Fibroblast of lung (primary cell): ENCODE results near the gene HACD2. TPM values are rescaled to one million over a fixed set of nuclear protein-coding genes. Genes with fewer than 3 reads are reported as not detected.

Source experiments
- DNase-seq, 2 donors: peaks; one replicate each; pipeline versions ENCODE4 v3.0.0 to v3.0.0-alpha.2; 2010; ENCODE audit warnings: low read depth in 2 of 2
- H2AFZ ChIP-seq: 2 replicates; pipeline ENCODE4 v1.5.1; 2012; ENCODE audit warnings: low read length, control low read depth, inconsistent platforms
- H3K27ac ChIP-seq: 2 replicates; pipeline ENCODE4 v1.5.1; 2011; ENCODE audit warnings: low read length, control low read depth; ENCODE audit not compliant: insufficient read depth
- H3K27me3 ChIP-seq: 2 replicates; pipeline ENCODE4 v1.5.1; 2011; ENCODE audit warnings: mild to moderate bottlenecking, low read length; ENCODE audit not compliant: control insufficient read depth, insufficient read depth
- H3K36me3 ChIP-seq: 2 replicates; pipeline ENCODE4 v1.5.1; 2011; ENCODE audit warnings: low read length; ENCODE audit not compliant: control insufficient read depth, insufficient read depth
- H3K4me1 ChIP-seq: 2 replicates; pipeline ENCODE4 v1.5.1; 2011; ENCODE audit warnings: low read length; ENCODE audit not compliant: control insufficient read depth, insufficient read depth; ENCODE audit errors: extremely low read depth
- H3K4me2 ChIP-seq: 2 replicates; pipeline ENCODE4 v1.5.1; 2011; ENCODE audit warnings: low read length, control low read depth; ENCODE audit not compliant: insufficient read depth; ENCODE audit errors: extremely low read depth
- H3K4me3 ChIP-seq, 4 experiments: fragments of 200-600 bp in 1 of 4; sonication (generic) in 1 of 4; replicated peaks in 1 of 4; 2 replicates each; pipeline ENCODE4 v1.5.1; 2011 to 2016; ENCODE audit warnings: low read length in 4 of 4, low read depth in 3 of 4, mild to moderate bottlenecking in 3 of 4, control low read depth in 2 of 4, inconsistent platforms in 1 of 4, mixed read lengths in 1 of 4; ENCODE audit not compliant: insufficient read depth in 1 of 4; ENCODE audit errors: control extremely low read depth in 1 of 4
- H3K79me2 ChIP-seq: 2 replicates; pipeline ENCODE4 v1.5.1; 2012; ENCODE audit warnings: mild to moderate bottlenecking, low read length, inconsistent platforms; ENCODE audit not compliant: control insufficient read depth, insufficient read depth
- H3K9ac ChIP-seq: 2 replicates; pipeline ENCODE4 v1.5.1; 2011; ENCODE audit warnings: mild to moderate bottlenecking, low read length, control low read depth; ENCODE audit not compliant: insufficient read depth
- H3K9me3 ChIP-seq: 2 replicates; pipeline ENCODE4 v1.5.1; 2012; ENCODE audit warnings: low read depth, low read length; ENCODE audit not compliant: control insufficient read depth, insufficient read depth
- H4K20me1 ChIP-seq: 2 replicates; pipeline ENCODE4 v1.5.1; 2011; ENCODE audit warnings: low read length; ENCODE audit not compliant: control insufficient read depth, insufficient read depth; ENCODE audit errors: extremely low read depth
- EZH2 ChIP-seq: IDR thresholded peaks from 2 replicates; pipeline ENCODE4 v1.5.1; 2012; ENCODE audit warnings: low read length, control low read depth, mild to moderate bottlenecking; ENCODE audit errors: missing control alignments
- polyA plus RNA-seq, 2 donors: library from polyadenylated mRNA; depleted of rRNA in 1 of 2; stranded (reverse) in 1 of 2; unstranded in 1 of 2; fragments of >200 nt; gene quantifications; 2 replicates each; pipeline ENCODE4 v1.2.1, GENCODE V29; 2011 to 2012; ENCODE audit warnings: missing spikeins in 1 of 2
- total RNA-seq: library from RNA; depleted of rRNA; stranded (reverse); fragments of >200 nt; gene quantifications from 2 replicates; pipeline ENCODE4 v1.2.1, GENCODE V29; 2014
- TF ChIP-seq, protein P1 (sequence below), 2 donors: IDR thresholded peaks in 1 of 2; conservative IDR thresholded peaks in 1 of 2; 1 replicate in 1 of 2; 2 replicates in 1 of 2; pipeline ENCODE4 v1.5.1; 2011 to 2012; ENCODE audit warnings: low read length in 2 of 2, control low read depth in 1 of 2, inconsistent platforms in 1 of 2, low read depth in 1 of 2, mild to moderate bottlenecking in 1 of 2

Gene HACD2
- total and polyA plus RNA-seq, 2 donors (not counting 1 experiment from before 2014, with no cell fraction given), result 22.0 to 48.7 TPM

DNA sequence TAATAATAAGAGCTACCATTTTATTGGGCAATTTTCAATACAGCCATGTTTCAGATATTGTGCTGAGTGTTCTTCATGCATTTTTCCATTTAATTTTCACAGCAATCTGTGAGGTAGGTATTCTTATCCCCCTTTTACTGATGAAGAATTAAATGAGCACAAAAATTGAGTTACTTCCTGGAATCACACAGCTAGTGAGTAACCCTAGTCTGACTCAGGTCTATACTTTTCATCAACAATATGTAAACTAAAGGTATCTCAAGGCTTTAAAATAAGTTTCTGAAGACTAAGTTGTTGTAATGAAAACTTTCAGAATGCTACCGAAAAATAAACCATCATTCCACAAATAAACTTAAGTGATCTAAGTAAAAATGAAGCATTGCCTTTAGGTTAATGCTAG is 22.3 kb downstream of the HACD2 start:
- no peak overlapping the region for H3K27ac ChIP-seq
- no peak for DNase-seq
- no peaks in the 10 kb centered on the region for H3K9me3 ChIP-seq
- no peaks in the 10 kb centered on the region for H4K20me1 ChIP-seq
- no peak overlapping the region for H3K4me2 ChIP-seq
- no peaks in the 10 kb centered on the region for H3K79me2 ChIP-seq
- H3K27me3 ChIP-seq, result no peaks in the 10 kb centered on the region
- H3K36me3 ChIP-seq, result no peaks in the 10 kb centered on the region
- TF ChIP-seq, protein P1, sequence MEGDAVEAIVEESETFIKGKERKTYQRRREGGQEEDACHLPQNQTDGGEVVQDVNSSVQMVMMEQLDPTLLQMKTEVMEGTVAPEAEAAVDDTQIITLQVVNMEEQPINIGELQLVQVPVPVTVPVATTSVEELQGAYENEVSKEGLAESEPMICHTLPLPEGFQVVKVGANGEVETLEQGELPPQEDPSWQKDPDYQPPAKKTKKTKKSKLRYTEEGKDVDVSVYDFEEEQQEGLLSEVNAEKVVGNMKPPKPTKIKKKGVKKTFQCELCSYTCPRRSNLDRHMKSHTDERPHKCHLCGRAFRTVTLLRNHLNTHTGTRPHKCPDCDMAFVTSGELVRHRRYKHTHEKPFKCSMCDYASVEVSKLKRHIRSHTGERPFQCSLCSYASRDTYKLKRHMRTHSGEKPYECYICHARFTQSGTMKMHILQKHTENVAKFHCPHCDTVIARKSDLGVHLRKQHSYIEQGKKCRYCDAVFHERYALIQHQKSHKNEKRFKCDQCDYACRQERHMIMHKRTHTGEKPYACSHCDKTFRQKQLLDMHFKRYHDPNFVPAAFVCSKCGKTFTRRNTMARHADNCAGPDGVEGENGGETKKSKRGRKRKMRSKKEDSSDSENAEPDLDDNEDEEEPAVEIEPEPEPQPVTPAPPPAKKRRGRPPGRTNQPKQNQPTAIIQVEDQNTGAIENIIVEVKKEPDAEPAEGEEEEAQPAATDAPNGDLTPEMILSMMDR (conservative IDR thresholded peaks at IDR 0.05 in 1 of 2, IDR thresholded peaks at IDR 0.05 in 1 of 2; ENCODE audit: low read depth in 1 of 2, low read length in 2 of 2), result no peak
- no peak overlapping the region for H3K4me3 ChIP-seq
- no peaks in the 10 kb centered on the region for H3K4me1 ChIP-seq
- H2AFZ ChIP-seq, result no peak overlapping the region
- no peak overlapping the region for H3K9ac ChIP-seq

DNA sequence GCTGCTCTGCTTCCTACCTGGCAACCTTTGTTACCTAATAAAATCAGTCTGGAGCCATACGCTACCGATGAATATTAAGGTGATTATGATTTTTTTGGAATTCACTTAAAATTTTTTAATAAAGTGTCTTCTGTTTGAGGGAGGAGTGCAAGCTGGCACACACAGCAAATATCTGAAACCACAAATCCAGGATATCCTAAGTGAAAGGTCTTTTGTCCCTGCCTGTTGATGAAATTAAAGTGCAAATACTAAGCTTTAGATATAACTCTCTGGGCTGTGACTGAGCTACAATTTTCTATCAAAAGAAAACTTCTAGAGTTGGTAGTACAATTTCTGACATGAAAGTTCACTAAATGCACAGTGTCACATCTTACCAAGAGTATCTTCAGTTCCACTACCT is 23.7 kb downstream of the HACD2 start:
- Histone ChIP-seq H4K20me1 (no peaks in the 10 kb centered on the region), H3K9me3 (no peaks in the 10 kb centered on the region), H3K4me1 (no peaks in the 10 kb centered on the region), H3K27ac (no peak overlapping the region), H3K27me3 (no peaks in the 10 kb centered on the region), H3K4me2 (no peak overlapping the region), H3K9ac (no peak overlapping the region), H2AFZ (no peak overlapping the region), H3K79me2 (no peaks in the 10 kb centered on the region), H3K4me3 (no peak overlapping the region), H3K36me3 (no peaks in the 10 kb centered on the region)
- TF ChIP-seq, protein P1 (conservative IDR thresholded peaks at IDR 0.05 in 1 of 2, IDR thresholded peaks at IDR 0.05 in 1 of 2; ENCODE audit: low read depth in 1 of 2, low read length in 2 of 2), result no peak
- TF ChIP-seq EZH2, result no peak
- no peak for DNase-seq

DNA sequence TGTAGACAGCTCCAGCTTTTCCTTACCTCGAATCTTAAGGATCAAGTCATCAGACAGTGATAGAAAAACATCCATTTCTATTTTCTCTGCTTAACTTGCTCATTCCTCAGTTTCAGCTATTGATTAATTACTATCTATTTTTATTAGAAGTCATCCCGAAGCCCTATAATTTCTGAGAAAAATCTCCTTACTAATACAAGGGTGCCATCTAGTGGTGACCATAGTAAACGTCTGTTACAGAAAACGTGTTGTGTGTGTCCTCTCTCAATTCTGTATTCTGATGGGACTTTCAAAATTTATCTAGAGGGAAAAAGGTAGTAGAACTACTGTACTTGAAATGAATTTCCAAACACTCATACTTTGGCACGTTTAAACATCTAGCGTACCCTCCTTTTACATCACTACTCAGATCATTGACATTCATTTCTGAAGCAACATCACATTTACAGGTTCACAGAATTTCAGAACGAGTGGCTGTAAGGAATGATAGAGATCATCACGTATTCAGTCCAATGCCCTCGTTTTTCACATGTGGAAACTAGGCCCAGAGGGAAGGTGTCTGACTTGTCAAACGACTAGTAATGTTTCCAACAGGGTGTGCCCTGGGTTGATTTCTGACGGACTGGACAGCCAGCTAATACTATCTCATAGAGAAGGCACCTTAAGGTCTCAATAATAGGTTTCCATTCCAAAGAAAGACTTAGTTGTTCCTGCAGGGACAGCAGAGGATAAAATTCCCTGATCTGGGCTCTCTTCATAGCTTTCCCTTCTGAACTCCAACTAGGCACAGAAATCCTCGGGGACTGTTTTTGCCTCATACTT is 25.6 kb downstream of the HACD2 start:
- no peaks in the 10 kb centered on the region for H3K36me3 ChIP-seq
- no peak overlapping the region for H3K4me2 ChIP-seq
- no peaks in the 10 kb centered on the region for H3K9me3 ChIP-seq
- H3K4me3 ChIP-seq, result no peak overlapping the region
- DNase-seq, result peak; percentile 40 to 72
- H3K4me1 ChIP-seq, result no peaks in the 10 kb centered on the region
- no peaks in the 10 kb centered on the region for H3K27me3 ChIP-seq
- H3K9ac ChIP-seq, result no peak overlapping the region
- H3K79me2 ChIP-seq, result no peaks in the 10 kb centered on the region
- TF ChIP-seq, protein P1 (conservative IDR thresholded peaks at IDR 0.05 in 1 of 2, IDR thresholded peaks at IDR 0.05 in 1 of 2; ENCODE audit: low read depth in 1 of 2, low read length in 2 of 2), result peak; percentile 61 to 62
- TF ChIP-seq EZH2, result no peak
- no peaks in the 10 kb centered on the region for H4K20me1 ChIP-seq
- H2AFZ ChIP-seq, result no peak overlapping the region
- H3K27ac ChIP-seq, result no peak overlapping the region
